ENCODE measurements around the gene NTN4.
"Not testable (repeated sequence)": the region's sequence is repeated elsewhere in the genome, so short reads cannot be mapped to it uniquely, and the experiment has no call there.

The NTN4 gene

DNA sequence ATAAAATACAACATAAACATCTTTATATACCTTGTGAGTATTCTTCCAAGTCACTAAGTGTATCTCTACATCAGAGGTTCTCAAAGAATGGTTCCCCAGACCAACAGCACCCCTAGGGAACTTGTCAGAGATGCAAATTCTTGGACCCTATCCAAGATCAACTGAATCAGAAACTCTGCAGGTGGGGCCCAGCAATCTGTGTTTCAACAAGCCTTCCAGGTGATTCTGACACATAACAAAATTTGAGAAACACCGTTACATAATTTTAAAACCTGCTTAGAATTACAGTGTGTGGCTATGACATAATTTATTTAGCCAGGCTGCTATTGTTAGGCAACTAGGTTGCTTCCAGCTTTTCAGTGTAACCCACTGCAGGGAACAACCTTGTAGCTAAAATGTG lies 49.8 kb downstream of the NTN4 start:
- DNase-seq = no peak
- H3K4me1 Mint-ChIP-seq = no peaks in the 10 kb centered on the region
- peaks cover 12% of the 10 kb centered on the region for H3K27me3 Mint-ChIP-seq
- H3K4me3 Mint-ChIP-seq = no peak overlapping the region
- ATAC-seq = no peak
- H3K27ac Mint-ChIP-seq = no peak overlapping the region
- H3K9me3 Mint-ChIP-seq = peaks cover 7 to 12% of the 10 kb centered on the region in 2 donors

DNA sequence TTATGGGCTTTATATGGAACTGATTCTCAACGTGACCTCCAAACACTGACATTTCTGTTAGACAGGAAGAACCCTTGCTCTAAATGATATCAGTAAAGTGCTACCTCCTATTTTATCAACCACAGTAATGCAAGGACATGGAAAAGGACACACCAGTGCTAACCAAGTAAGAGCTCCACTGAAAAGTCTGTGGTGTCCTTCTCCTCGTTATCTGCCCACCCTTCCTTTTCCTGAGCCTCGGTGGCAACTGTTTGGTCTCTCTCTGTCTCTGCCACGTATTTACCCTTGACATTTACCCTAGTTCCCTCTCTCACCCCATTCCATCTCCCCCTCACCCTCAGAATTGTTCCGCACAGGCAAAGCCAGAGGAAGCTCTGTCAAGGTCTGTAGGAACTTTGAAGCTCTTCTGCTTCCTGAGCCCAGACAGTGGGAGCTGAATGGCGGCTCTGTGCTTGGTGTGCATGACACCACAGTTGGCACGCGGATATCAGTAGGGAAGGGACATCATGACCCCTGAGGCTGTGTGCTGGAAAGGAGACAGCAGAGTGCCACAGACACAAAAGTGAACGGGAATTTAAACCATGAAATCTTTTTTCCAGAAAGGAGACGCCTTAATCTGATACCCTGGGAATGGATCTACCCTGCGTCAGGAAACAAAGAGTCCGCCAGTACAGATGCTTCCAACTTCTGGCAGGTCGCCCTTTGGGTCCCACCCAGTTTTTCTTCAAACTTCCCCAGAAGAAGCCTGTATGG lies 50.8 kb downstream of the NTN4 start:
- Mint-ChIP-seq H3K9me3 (peaks cover 0 to 2% of the 10 kb centered on the region in 2 donors), H3K27ac (peak overlapping the region in 1 of 2 donors; percentile 23), H3K4me1 (no peaks in the 10 kb centered on the region), H3K27me3 (peaks cover 2% of the 10 kb centered on the region), H3K4me3 (no peak overlapping the region)
- DNase-seq (no peak), ATAC-seq (no peak)

DNA sequence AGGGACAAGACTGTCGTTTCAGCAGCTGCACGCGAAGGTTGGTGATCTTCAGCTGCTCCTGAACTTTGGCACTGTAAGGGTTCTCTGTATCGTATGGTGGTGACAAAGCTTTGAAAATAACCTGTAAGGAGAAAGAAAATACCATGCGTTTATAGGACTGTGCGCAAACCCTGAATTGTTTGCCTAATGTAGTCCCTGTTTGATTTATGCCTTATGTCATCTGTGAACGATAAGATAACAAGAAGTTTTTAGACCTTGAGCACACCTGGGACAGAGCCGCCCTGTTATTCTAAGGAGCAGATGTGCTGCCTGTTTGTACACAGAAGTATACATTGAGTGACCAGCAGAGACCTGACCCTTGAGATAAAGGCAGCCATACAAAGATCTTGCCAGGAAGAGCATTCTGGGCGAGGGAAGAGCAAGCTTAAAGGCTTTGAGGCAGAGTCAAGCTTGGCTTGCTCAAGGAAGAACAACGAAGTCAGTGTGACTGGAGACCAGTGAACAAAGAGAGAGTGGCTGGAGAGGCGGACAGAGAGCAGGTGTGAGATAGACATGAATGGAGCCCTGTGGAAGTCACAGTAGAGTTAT lies 52.4 kb downstream of the NTN4 start:
- no peaks in the 10 kb centered on the region for H3K9me3 Mint-ChIP-seq
- H3K4me3 Mint-ChIP-seq = no peak overlapping the region
- no peaks in the 10 kb centered on the region for H3K4me1 Mint-ChIP-seq
- H3K27me3 Mint-ChIP-seq = no peaks in the 10 kb centered on the region
- ATAC-seq (no peak), DNase-seq (no peak)
- no peak overlapping the region for H3K27ac Mint-ChIP-seq

DNA sequence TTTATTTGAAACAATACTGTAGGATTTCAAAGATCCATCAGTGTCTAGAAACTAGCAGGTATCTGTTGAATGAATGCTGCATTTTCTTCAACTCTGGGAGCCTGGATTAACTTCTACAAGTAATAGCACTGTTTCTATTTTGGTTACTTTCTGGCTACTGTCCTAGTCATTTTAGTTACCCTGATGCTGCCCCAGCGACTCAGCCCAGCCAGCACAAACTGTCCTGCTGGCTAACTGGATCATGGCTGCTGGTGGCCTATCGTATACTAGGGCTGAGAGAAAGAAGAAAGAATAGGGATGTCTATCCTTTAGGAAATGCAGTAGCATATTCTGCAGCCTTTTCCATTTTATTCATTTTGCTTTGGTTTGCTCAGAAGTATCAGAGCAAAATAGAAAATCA lies 53.9 kb downstream of the NTN4 start:
- H3K4me1 Mint-ChIP-seq = no peaks in the 10 kb centered on the region
- no peak overlapping the region for H3K4me3 Mint-ChIP-seq
- no peaks in the 10 kb centered on the region for H3K27me3 Mint-ChIP-seq
- H3K27ac Mint-ChIP-seq = no peak overlapping the region
- no peaks in the 10 kb centered on the region for H3K9me3 Mint-ChIP-seq
- ATAC-seq (no peak), DNase-seq (no peak)

DNA sequence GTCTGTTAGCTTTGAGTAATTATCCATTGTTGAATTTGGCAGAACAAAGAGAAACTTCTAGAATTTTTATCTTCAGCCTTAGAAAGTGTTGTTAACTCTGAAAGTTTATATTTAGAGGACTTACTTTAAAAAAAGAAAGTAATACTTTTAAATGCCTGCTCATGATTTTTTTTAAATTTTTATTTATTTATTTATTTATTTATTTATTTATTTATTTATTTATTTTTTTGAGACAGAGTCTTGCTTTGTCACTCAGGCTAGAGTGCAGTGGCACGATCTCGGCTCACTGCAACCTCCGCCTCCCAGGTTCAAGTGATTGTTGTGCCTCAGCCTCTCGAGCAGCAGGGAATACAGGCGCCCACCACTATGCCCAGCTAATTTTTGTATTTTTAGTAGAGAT lies 54.8 kb downstream of the NTN4 start:
- H3K27ac Mint-ChIP-seq, DNase-seq: not testable (repeated sequence)

DNA sequence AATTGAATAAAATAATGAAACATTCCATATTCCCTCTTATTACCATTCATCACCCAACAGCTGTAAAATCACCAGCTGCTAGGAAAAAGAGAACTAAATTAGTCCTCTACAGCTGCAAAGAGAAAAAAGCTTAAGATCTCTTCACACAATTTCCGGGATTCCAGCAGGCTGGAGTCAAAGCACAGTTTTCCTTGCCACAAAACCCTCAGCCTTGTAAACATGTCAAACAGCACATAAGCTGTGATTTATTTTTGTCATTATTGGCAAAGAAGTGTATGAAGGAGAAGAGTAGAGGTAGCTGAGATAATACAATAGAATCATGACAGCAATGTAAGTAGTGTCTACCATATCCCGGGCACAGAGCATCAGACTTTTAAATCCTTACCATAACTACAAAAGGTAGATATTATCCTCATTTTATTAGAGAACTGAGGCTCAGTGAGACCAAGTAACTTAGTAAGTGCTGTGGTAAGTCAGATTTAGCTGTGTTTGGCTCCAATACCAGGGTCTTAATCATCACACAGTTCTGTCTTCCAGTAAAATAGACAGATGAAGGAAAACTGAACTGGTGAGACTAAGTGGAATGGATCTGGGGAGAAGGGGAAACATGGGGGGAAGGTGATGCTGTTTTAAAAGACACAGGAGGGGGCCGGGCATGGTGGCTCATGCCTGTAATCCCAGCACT lies 57.3 kb downstream of the NTN4 start:
- H3K4me1 Mint-ChIP-seq = no peaks in the 10 kb centered on the region
- ATAC-seq = no peak
- DNase-seq = no peak
- no peaks in the 10 kb centered on the region for H3K9me3 Mint-ChIP-seq
- no peak overlapping the region for H3K4me3 Mint-ChIP-seq
- peaks cover 8% of the 10 kb centered on the region for H3K27me3 Mint-ChIP-seq
- H3K27ac Mint-ChIP-seq = no peak overlapping the region

More for the DNA sequence above, 54.8 kb downstream of the NTN4 start:
- not testable (repeated sequence) for ATAC-seq, H3K27me3 Mint-ChIP-seq, H3K4me1 Mint-ChIP-seq, H3K4me3 Mint-ChIP-seq, H3K9me3 Mint-ChIP-seq

DNA sequence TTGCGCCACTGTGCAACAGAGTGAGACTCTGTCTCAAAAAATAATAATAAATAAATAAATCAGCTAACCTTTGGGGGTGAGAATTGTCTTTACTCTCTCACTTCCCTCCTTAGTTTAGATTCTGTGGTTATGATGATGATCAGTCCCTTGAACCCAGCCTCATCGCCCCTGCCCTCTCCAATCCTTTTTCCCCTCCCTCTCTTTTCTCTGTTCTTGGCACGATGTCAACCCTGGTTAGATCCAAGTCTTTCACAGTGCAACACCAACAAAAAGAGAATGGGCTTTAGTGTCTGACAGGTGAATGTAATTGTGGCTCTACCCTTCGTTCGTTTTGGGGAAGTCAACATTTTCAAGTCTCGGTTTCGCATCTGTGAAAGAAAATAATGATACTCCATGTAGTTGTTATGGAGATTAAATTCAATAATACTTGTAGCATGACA lies 59.0 kb downstream of the NTN4 start:
- Mint-ChIP-seq H3K4me3 (no peak overlapping the region), H3K27me3 (peaks cover 8% of the 10 kb centered on the region), H3K27ac (no peak overlapping the region), H3K9me3 (peaks cover 0 to 8% of the 10 kb centered on the region in 2 donors), H3K4me1 (no peaks in the 10 kb centered on the region)
- DNase-seq (no peak), ATAC-seq (no peak)

DNA sequence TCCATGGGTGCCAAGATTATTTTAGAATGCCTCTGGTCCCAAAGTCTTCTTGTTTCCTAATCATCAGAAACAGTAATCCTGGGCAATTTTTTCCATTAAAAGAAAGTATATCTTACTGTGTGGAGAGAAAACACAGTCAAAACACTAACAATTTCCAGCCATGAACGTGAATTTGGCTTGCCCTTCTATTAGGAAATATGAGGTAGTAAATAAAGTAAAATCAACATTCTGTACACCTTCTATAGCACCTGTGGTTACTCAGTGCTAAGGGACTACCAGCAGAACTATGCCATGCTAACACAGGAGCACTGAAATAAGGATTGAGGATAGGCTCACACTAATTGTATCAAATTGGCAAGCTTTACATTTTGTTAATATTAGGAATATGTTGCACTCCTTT lies 60.1 kb downstream of the NTN4 start:
- Mint-ChIP-seq H3K4me1 (no peaks in the 10 kb centered on the region), H3K4me3 (no peak overlapping the region)
- ATAC-seq = no peak

DNA sequence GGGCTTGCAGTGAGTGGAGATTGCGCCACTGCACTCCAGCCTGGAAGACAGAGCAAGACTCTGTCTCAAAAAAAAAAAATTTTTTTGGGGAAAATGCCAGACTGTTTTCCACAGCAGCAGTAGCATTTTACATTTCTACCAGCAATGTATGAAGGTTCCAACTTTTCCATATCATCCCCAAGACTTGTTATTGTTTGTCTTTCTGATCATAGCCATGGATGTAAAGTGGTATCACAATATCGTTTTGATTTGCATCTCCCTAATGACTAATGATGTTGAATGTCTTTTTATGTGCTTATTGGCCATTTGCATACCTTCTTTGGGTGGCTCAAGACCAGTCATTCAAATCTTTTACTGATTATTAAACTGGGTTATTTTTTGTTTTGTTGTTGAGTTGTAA lies 63.7 kb downstream of the NTN4 start:
- no peak for ATAC-seq
- peaks cover 0 to 15% of the 10 kb centered on the region in 2 donors for H3K9me3 Mint-ChIP-seq
- no peak for DNase-seq
- H3K27ac Mint-ChIP-seq = no peak overlapping the region
- H3K4me3 Mint-ChIP-seq = no peak overlapping the region
- H3K27me3 Mint-ChIP-seq = peaks cover 8% of the 10 kb centered on the region
- H3K4me1 Mint-ChIP-seq = no peaks in the 10 kb centered on the region

More for the DNA sequence above, 60.1 kb downstream of the NTN4 start:
- DNase-seq = no peak
- Mint-ChIP-seq H3K9me3 (peaks cover 0 to 15% of the 10 kb centered on the region in 2 donors), H3K27ac (no peak overlapping the region), H3K27me3 (peaks cover 8% of the 10 kb centered on the region)

DNA sequence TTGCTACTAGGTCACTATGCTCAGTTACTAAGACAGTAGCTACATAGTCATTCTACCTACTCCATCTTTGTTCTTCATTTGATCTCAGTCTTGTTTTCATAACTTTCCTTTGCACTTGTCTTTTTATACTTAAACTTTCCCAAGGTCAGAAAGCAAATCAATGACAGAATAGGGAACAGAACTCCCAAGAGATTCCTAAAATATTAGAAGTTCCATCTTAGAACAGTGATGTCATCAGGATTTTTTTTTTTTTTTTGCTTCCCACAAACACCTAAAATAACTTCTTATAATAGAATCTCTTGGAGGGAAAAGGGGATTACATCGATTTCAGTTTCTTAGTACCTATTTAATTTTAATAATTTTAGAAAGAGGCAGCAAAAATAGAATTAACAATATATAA lies 65.8 kb downstream of the NTN4 start:
- DNase-seq (no peak), ATAC-seq (no peak)
- H3K4me3 Mint-ChIP-seq = no peak overlapping the region
- H3K9me3 Mint-ChIP-seq = peaks cover 0 to 15% of the 10 kb centered on the region in 2 donors
- H3K4me1 Mint-ChIP-seq = no peaks in the 10 kb centered on the region
- H3K27ac Mint-ChIP-seq = no peak overlapping the region
- H3K27me3 Mint-ChIP-seq = peaks cover 8% of the 10 kb centered on the region

DNA sequence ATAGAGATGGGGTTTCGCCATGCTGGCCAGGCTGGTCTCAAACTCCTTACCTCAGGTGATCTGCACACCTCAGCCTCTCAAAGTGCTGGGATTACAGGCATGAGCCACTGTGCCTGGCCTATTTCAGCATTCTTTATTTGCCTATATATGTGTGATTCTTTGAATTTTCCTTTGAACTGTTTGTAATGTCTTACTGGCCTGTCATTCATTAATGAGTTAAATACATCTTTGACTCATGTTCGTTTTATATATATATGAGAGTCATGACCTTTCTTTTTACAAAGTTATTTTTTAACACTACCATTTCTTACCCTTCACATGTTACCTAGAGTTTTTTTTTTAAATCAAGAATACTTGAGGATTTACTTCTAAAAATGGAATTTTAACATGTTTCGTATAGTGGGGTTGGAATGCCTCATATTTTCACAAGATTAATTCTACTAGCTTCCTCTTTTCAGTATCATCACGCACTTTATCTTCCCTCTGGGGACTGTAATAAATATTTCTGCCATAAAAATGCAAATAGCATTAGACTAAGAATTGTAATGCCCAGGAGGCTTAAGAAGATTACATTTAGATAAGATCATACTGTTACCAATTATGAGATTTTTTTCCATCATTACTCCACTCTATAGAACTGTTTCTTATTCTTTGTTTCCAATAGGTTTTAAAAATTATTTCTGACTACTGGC lies 66.7 kb downstream of the NTN4 start:
- Mint-ChIP-seq H3K4me1 (no peaks in the 10 kb centered on the region), H3K27ac (no peak overlapping the region), H3K4me3 (no peak overlapping the region), H3K9me3 (peaks cover 0 to 15% of the 10 kb centered on the region in 2 donors), H3K27me3 (peaks cover 4% of the 10 kb centered on the region)
- ATAC-seq = no peak
- no peak for DNase-seq

DNA sequence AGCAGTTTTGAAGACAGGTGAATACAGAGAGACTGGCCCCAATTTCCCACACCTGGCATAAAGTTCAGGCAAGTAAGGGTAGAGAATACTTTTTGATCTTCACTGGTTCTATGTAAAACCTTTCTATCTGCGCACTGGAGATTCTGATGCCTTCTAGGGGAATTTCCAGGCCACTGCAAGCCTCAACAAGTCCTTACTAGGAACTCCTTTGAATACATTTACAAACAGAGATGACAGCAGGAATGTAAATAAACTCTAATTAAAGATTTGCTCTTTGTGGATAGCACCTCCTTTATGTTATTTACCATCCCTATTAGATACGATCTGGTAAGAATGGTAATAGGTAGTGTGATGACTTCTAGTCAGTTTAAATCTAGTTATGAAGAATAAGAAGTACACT lies 69.2 kb downstream of the NTN4 start:
- H3K27me3 Mint-ChIP-seq = peaks cover 5% of the 10 kb centered on the region
- H3K9me3 Mint-ChIP-seq = peaks cover 0 to 5% of the 10 kb centered on the region in 2 donors
- H3K4me1 Mint-ChIP-seq = no peaks in the 10 kb centered on the region
- no peak overlapping the region for H3K4me3 Mint-ChIP-seq
- H3K27ac Mint-ChIP-seq = no peak overlapping the region
- DNase-seq (no peak), ATAC-seq (no peak)

DNA sequence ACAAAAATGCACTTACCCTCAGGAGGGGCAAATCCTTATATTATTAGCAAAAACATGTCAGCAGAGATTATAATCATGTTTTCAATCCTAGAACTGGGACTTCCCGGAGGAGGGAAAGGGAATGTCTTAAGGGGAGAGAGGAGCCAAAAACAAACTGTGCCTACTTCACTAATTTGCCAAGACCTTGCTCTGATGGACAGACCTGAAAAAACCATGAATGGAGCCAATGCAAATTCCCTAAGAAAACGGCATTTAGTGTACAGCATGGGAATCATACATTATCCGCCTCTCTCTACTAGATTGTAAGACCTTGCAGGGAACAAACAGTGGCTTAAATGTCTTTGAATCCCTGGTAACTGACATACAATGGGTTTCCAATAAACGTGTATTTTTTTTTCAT lies 70.4 kb downstream of the NTN4 start:
- Mint-ChIP-seq H3K4me3 (no peak overlapping the region), H3K27me3 (peaks cover 8% of the 10 kb centered on the region), H3K9me3 (no peaks in the 10 kb centered on the region), H3K4me1 (no peaks in the 10 kb centered on the region), H3K27ac (no peak overlapping the region)
- ATAC-seq (no peak), DNase-seq (no peak)

DNA sequence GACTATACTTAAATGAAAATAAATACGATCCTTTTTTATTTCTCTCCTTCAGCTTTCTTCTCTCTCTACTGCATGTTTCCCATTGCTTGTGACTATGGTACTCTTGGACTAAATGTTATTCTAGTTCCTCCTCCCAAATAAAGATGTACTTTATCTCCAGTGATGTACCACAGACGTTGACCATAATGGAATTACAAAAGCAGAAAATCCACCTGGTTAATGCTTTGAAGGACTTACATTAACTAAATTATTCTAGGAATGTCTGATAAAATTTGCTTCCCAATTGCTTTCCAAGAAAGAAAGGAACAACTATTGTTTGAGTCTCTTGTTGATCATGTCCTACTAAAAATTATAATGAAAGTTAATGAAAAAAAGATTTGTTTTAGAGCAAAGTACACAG lies 71.8 kb downstream of the NTN4 start:
- Mint-ChIP-seq H3K9me3 (no peaks in the 10 kb centered on the region), H3K27me3 (peaks cover 8% of the 10 kb centered on the region)
- ATAC-seq = no peak

DNA sequence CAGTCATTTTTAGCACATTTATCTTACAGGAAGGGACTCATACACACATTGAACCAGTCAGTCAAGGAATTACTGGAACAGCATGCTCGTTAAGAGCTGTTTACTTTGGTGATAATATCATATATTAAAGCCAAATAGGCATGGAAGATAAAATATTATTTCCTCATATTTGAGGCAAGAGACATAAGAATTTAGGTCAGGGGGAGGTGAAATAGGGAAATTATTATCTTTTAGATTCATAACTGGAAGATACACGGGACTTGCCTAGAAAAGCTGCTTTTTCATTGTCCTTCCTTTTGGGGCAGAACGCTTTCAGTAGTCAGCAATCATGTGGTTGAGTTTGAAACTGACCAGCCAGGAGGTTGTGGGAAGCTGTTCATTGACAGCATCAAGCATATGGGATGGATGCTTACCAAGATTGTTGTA lies 72.5 kb downstream of the NTN4 start:
- ATAC-seq = no peak
- peaks cover 8% of the 10 kb centered on the region for H3K27me3 Mint-ChIP-seq
- DNase-seq = no peak
- no peak overlapping the region for H3K27ac Mint-ChIP-seq
- H3K4me1 Mint-ChIP-seq = no peaks in the 10 kb centered on the region
- H3K4me3 Mint-ChIP-seq = no peak overlapping the region
- H3K9me3 Mint-ChIP-seq = no peaks in the 10 kb centered on the region

More for the DNA sequence above, 71.8 kb downstream of the NTN4 start:
- no peak for DNase-seq
- Mint-ChIP-seq H3K27ac (no peak overlapping the region), H3K4me1 (no peaks in the 10 kb centered on the region), H3K4me3 (no peak overlapping the region)
